Effector CD8-positive, alpha-beta T cell (primary cell): ENCODE results near the gene DCDC2.
"Not testable (repeated sequence)": the region's sequence is repeated elsewhere in the genome, so short reads cannot be mapped to it uniquely, and the experiment has no call there.

Source experiments
- DNase-seq: peaks from one replicate; lab custom pipeline; 2025; lab: John Stamatoyannopoulos, UW

Gene DCDC2

DNA sequence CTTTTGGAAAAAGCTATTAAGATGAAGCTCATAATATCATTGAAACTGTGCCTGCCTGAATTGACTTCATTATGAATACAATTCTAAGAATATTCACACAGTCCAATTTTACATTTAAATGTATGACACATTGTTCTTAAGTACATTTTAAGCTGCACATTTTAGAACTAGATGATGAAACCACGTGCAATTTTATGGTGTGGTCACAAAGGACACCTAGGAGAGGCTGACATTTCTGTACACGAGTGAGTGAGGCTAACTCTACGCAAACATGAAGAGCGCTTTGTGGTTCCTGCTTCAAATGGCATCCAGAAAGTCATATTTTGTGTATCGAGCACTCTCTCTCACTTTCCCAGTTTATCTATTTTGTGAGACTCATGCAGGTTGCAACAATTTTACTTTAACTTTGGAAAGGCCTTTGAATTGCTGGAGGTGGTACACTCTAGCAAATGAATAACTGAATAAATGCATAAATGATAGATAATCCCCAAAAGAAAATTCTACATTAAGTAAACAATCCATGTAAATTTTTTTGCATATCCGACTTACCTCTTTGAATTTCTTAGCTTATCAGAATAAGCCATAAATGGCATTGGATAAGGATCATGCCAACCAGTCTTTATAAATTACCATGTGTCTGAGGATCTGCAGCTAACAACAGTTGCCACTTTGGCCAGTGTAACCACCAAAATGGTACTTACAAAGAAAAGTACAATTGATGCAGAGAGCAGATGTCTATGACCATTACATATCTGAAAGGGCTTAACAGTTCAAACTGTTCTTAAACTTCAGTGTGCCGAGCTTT, 134.5 kb downstream of the DCDC2 start:
- no peak for DNase-seq

DNA sequence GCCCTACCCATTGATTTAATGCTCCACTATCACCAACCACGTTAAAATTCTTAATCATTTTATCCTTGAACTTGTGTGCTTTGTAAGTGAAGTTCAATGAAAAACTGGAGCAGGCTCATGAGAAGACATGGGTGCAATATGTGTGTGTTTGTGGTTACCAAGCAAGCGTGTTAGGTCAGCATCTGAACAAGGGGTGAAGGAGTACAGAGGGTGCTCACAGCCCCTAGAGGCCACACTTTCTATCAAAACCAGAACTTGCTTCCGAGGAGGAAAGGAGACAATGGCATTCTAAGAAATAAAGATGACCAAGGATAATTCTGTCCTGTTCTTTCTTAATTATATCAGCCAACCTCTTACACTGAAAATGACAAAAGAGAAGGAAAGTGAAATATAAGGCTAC, 138.2 kb downstream of the DCDC2 start:
- no peak for DNase-seq

DNA sequence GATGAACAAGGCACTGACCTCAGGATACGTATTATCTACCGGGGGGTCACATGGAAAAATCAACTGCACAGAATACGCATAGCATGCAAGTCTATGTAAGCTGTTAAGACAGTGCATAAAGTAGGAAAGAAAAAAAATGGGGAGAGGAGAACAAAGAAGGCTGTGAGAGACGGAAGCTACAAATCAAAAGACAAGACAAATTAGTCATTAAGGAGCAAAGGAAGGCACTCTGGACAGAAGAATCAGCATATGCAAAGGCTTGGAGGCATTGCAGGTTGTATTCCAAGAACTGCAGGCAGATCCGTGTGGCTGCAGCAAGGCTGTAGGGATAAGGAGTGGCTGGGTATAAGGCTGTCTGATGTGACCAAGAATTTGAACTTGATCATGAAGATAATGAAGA, 142.9 kb downstream of the DCDC2 start:
- DNase-seq: no peak

DNA sequence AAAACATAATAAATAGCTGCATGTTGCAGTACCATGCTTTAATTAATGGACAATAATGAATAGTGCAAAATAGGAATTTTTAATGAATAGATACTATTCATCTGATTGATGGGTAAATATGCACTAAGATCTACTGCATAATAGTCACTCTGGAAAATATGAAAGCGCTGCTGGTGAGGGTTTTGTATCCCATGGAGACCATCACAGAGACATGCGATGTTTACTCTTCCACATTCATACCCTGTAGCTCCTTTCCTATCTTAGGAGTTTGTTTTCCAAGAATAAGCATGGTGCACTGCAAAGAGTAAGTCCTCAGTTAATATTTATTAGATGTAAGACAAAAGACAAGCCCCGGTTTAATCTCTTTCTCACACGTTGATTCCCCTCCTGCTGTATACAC, 150.4 kb downstream of the DCDC2 start:
- DNase-seq: no peak

- no peak for DNase-seq
Observed at GRCh38 chr6:24205020-24205492, 152.8 kb downstream of the DCDC2 start.

GRCh38 chr6:24204113-24204512, 153.7 kb downstream of the DCDC2 start:
- not testable (repeated sequence) for DNase-seq

- no peak for DNase-seq
Observed at GRCh38 chr6:24197892-24198291, 160.0 kb downstream of the DCDC2 start.

DNA sequence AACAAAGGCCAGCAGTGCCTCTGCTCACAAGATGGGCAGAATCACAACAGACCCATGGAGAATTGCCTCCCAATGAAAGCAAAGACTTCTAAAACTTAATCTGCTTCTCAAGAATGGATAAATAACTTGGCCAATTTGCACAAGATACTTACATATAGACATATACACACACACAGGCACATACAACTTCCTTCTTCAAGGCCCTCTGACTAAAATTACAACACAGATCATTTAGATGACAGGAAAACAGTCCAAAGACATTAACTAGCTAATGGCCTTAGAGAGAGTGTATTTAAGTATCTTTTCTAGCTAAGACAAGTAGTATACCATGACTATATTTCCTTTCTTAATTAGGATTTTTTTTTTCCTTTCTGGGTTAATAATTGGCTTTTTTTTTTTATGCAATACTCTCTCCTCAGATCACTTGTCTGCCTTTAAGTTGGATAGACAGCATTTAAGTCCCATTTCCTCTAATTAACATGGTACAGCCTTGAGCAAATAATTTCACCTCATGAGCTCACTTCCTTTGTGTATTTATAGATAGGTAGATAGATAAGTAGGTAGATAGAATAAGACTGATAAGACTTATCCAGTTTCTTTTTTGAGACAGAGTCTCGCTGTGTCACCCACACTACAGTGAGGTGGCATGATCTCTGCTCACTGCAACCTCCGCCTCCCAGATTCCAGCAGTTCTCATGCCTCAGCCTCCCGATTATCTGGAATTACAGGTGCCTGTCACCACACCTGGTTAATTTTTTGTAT, 161.8 kb downstream of the DCDC2 start:
- no peak for DNase-seq

GRCh38 chr6:24194978-24195700, 162.7 kb downstream of the DCDC2 start:
- no peak for DNase-seq

DNA sequence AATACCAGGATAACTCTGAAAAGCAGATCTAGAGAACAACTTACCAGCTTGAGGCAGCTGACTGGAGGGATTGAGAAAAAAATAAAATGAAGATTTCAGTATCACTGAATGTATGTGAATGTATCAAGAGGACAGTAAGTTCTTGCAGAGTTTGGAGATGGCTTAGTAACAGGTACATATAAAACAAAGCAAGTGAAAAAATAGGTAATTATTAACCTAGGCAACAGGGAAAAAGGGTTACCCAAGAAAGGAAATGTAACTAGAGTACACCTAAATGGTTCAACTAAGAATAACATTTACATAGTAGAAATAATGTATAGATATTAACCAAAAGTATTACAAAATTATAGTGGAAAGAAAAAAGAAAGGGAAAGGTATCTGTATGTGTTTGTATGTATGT, 164.5 kb downstream of the DCDC2 start:
- no peak for DNase-seq

GRCh38 chr6:24191346-24191745, 166.5 kb downstream of the DCDC2 start:
- no peak for DNase-seq

GRCh38 chr6:24188578-24189080, 169.2 kb downstream of the DCDC2 start:
- no peak for DNase-seq

DNA sequence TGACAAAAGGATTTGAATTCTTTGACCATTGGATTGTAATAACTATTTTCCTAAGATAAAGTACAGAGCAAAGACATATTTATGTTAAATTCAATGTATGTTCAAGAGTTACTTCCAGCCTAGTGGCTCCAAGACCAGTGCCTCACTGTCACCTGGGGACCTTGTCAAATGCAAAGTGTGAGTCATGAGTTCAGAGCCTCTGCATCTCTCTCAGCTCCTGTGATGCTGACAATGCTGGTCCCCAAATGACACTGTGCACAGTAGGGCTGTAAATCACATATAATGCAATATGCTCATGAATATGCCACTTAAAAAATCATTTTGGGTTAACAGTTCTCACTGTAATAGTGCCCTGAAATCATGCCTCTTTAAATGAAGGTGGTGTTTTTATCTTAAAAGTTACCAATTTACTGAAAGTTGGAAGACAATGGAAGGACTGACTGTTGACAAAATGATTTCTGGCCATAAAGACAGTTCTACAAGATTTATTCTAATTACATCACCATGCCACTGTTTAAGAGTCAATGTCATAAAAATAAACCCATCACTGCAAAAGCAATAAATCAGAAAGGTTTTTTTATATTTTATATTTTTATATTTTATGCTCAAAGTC, 169.8 kb downstream of the DCDC2 start:
- DNase-seq: no peak

GRCh38 chr6:24186349-24186748, 171.5 kb downstream of the DCDC2 start:
- no peak for DNase-seq

- DNase-seq: no peak
Observed at GRCh38 chr6:24183584-24183983, 174.3 kb downstream of the DCDC2 start.

GRCh38 chr6:24157886-24158285, 200.0 kb downstream of the DCDC2 start:
- no peak for DNase-seq

GRCh38 chr6:24154121-24154520, 203.7 kb downstream of the DCDC2 start:
- no peak for DNase-seq

- no peak for DNase-seq
Observed at GRCh38 chr6:24152014-24152413, 205.8 kb downstream of the DCDC2 start.

GRCh38 chr6:24149836-24150235, 208.0 kb downstream of the DCDC2 start:
- no peak for DNase-seq

DNA sequence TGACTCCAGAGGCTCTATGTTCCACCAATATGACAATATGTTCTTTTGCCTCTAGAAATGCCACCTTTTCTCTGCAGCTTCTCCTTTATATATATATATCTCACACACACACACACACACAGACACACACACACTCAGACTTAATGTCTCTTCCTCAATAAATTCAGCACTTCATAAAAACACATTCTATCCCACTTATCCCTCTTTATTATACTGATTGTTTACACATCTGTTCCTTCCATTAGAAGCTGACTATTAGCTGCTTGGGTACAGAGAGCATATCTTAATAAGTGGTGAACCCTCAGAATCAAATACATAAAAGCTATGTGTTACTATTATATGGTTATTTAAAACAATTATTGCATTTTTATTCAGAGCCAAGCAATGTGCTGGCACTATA, 208.6 kb downstream of the DCDC2 start:
- DNase-seq: no peak

- no peak for DNase-seq
Observed at GRCh38 chr6:24148684-24149083, 209.2 kb downstream of the DCDC2 start.

GRCh38 chr6:24148154-24148570, 209.7 kb downstream of the DCDC2 start:
- no peak for DNase-seq
